C4-2B (cell line): ENCODE data around the gene WDR47.

Experiments
- ZFX ChIP-seq: fragments of 450-650 bp; IDR thresholded peaks from 2 replicates; pipeline ENCODE4 v1.6.1; 2017
- TF ChIP-seq, protein P1 (sequence below): fragments of 450-650 bp; conservative IDR thresholded peaks from 2 replicates; pipeline ENCODE4 v1.5.1; 2017; ENCODE audit warnings: mild to moderate bottlenecking

- TF ChIP-seq, protein P1, sequence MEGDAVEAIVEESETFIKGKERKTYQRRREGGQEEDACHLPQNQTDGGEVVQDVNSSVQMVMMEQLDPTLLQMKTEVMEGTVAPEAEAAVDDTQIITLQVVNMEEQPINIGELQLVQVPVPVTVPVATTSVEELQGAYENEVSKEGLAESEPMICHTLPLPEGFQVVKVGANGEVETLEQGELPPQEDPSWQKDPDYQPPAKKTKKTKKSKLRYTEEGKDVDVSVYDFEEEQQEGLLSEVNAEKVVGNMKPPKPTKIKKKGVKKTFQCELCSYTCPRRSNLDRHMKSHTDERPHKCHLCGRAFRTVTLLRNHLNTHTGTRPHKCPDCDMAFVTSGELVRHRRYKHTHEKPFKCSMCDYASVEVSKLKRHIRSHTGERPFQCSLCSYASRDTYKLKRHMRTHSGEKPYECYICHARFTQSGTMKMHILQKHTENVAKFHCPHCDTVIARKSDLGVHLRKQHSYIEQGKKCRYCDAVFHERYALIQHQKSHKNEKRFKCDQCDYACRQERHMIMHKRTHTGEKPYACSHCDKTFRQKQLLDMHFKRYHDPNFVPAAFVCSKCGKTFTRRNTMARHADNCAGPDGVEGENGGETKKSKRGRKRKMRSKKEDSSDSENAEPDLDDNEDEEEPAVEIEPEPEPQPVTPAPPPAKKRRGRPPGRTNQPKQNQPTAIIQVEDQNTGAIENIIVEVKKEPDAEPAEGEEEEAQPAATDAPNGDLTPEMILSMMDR, result no peak
- TF ChIP-seq ZFX, result no peak
Observed at GRCh38 chr1:109020693-109021257, 21.1 kb downstream of the WDR47 start.
